SHP77 (cell line): ENCODE results near the gene ALDH1A2.
"Not testable (repeated sequence)": the region's sequence is repeated elsewhere in the genome, so short reads cannot be mapped to it uniquely, and the experiment has no call there.

Experiments
- DNase-seq, 2 experiments: peaks; one replicate each; lab custom pipeline; 2025; lab: John Stamatoyannopoulos, UW

Gene ALDH1A2

GRCh38 chr15:58066042-58066867 lies 744 bp upstream of the ALDH1A2 start:
- DNase-seq, result no peak

- no peak for DNase-seq
Observed at GRCh38 chr15:58064980-58065444, 499 bp downstream of the ALDH1A2 start.

GRCh38 chr15:58064082-58064979 lies 1.2 kb downstream of the ALDH1A2 start:
- no peak for DNase-seq

- DNase-seq, result no peak
Observed at GRCh38 chr15:58063614-58064013, 1.9 kb downstream of the ALDH1A2 start.

- no peak for DNase-seq
Observed at GRCh38 chr15:58062983-58063382, 2.5 kb downstream of the ALDH1A2 start.

- no peak for DNase-seq
Observed at GRCh38 chr15:58062175-58062574, 3.3 kb downstream of the ALDH1A2 start.

GRCh38 chr15:58060575-58060974 lies 4.9 kb downstream of the ALDH1A2 start:
- DNase-seq, result no peak

- DNase-seq, result no peak
Observed at GRCh38 chr15:58058729-58059128, 6.8 kb downstream of the ALDH1A2 start.

GRCh38 chr15:58058073-58058472 lies 7.4 kb downstream of the ALDH1A2 start:
- no peak for DNase-seq

GRCh38 chr15:58057559-58057958 lies 8.0 kb downstream of the ALDH1A2 start:
- DNase-seq, result no peak

GRCh38 chr15:58056015-58056414 lies 9.5 kb downstream of the ALDH1A2 start:
- no peak for DNase-seq

- no peak for DNase-seq
Observed at GRCh38 chr15:58053315-58054153, 12.0 kb downstream of the ALDH1A2 start.

- no peak for DNase-seq
Observed at GRCh38 chr15:58052334-58052733, 13.2 kb downstream of the ALDH1A2 start.

- DNase-seq, result no peak
Observed at GRCh38 chr15:58049520-58050227, 15.8 kb downstream of the ALDH1A2 start.

- DNase-seq, result no peak
Observed at GRCh38 chr15:58048261-58048660, 17.2 kb downstream of the ALDH1A2 start.

GRCh38 chr15:58047149-58047548 lies 18.4 kb downstream of the ALDH1A2 start:
- DNase-seq, result no peak

- DNase-seq, result no peak
Observed at GRCh38 chr15:58046467-58046866, 19.0 kb downstream of the ALDH1A2 start.

- DNase-seq, result not testable (repeated sequence)
Observed at GRCh38 chr15:58045376-58045775, 20.1 kb downstream of the ALDH1A2 start.

GRCh38 chr15:58044551-58044950 lies 21.0 kb downstream of the ALDH1A2 start:
- no peak for DNase-seq

- DNase-seq, result peak in 1 of 2 experiments; percentile 15
Observed at GRCh38 chr15:58043192-58043903, 22.2 kb downstream of the ALDH1A2 start.

- DNase-seq, result no peak
Observed at GRCh38 chr15:58042006-58042405, 23.5 kb downstream of the ALDH1A2 start.
